ENCODE data around the gene UBE2QL1.

UBE2QL1 gene

DNA sequence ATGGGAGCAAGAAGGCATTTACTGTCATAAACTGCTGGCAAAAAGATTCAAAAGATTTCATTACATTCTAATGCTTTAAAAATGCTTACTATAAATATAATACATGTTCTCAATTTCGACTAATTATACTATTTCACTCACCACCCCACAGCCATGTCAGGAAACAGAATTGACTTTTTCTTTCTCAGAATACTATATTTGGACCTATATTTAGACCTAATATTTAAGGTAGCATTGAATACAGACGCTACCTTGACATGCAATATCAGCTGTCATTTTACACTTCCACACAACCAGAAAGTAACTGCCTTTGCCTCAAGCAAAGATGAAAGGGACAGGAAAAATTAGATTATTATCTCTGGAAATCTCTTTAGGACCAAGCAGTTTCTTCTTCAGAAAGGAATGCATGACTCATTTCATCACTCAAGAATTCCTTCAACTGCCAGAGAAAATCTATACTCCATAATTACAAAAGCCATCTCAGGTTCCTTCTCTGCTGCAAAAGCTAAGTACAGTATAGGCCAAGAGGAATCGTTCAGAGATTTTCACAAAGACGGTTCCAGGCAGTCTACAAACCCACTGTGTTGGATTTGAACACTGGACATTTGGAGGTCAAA lies 11.8 kb upstream of the UBE2QL1 start:
- no peak for DNase-seq (ENCODE audit: extremely low read depth, insufficient read length)
- no peaks in the 10 kb centered on the region for H3K36me3 ChIP-seq (ENCODE audit: control insufficient read depth, insufficient read depth, low read length)
- no peak for TF ChIP-seq CTCF (IDR thresholded peaks at IDR 0.05; ENCODE audit: insufficient read depth, low read length, poor library complexity, severe bottlenecking)
- no peak overlapping the region for H3K4me3 ChIP-seq (replicated peaks; ENCODE audit: low read depth, low read length)
- peaks cover 2% of the 10 kb centered on the region for H3K27me3 ChIP-seq (replicated peaks; ENCODE audit: control insufficient read depth, insufficient read depth, low read length)

GRCh38 chr5:6439588-6440550 lies 8.8 kb upstream of the UBE2QL1 start:
- Histone ChIP-seq H3K4me3 (replicated peaks; ENCODE audit: low read depth, low read length) (no peak overlapping the region), H3K36me3 (ENCODE audit: control insufficient read depth, insufficient read depth, low read length) (no peaks in the 10 kb centered on the region), H3K27me3 (replicated peaks; ENCODE audit: control insufficient read depth, insufficient read depth, low read length) (no peaks in the 10 kb centered on the region; the same call in none of the 2 replicates)
- no peak for DNase-seq (ENCODE audit: extremely low read depth, insufficient read length)
- TF ChIP-seq CTCF (IDR thresholded peaks at IDR 0.05; ENCODE audit: insufficient read depth, low read length, poor library complexity, severe bottlenecking), result no peak

DNA sequence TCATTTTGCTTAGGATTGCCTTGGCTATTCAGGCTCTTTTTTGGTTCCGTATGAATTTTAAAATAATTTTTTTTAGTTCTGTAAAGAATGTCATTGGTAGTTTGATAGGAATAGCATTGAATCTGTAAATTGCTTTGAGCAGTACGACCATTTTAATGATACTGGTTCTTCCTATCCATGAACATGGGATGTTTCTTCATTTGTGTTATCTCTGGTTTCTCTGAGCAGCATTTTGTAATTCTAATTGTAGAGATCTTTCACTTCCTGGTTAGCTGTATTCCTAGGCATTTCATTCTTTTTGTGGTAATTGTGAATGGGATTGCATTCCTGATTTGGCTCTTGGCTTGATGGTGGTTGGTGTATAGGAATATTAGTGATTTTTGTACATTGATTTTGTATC lies 6.3 kb upstream of the UBE2QL1 start:
- no peak for DNase-seq (ENCODE audit: extremely low read depth, insufficient read length)
- no peak overlapping the region for H3K4me3 ChIP-seq (replicated peaks; ENCODE audit: low read depth, low read length)
- no peak for TF ChIP-seq CTCF (IDR thresholded peaks at IDR 0.05; ENCODE audit: insufficient read depth, low read length, poor library complexity, severe bottlenecking)
- no peaks in the 10 kb centered on the region for H3K36me3 ChIP-seq (ENCODE audit: control insufficient read depth, insufficient read depth, low read length)
- no peaks in the 10 kb centered on the region; the same call in 1 of the 2 replicates for H3K27me3 ChIP-seq (replicated peaks; ENCODE audit: control insufficient read depth, insufficient read depth, low read length)

DNA sequence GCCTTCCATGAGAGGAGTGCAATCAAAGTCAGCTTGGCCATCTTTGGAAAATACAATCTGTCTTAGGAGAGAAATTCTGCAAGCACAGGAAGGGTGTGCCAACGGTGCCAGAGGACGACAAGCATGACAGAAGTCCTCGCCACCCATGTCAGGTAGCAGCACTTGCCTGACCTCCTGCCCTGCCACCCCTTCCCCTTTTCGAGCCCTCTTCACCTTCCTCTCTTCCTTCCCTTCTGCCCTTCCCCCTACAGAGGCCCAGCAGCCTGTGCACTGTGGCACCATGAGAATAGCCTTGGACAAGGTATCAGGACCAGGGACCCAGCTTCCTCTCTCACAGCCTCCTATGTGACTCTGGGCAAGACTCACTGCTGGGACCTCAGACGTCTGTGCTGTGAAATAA lies 5.3 kb upstream of the UBE2QL1 start:
- DNase-seq (ENCODE audit: extremely low read depth, insufficient read length), result no peak
- no peak overlapping the region for H3K4me3 ChIP-seq (replicated peaks; ENCODE audit: low read depth, low read length)
- H3K27me3 ChIP-seq (replicated peaks; ENCODE audit: control insufficient read depth, insufficient read depth, low read length), result no peaks in the 10 kb centered on the region; the same call in 1 of the 2 replicates
- no peaks in the 10 kb centered on the region for H3K36me3 ChIP-seq (ENCODE audit: control insufficient read depth, insufficient read depth, low read length)
- TF ChIP-seq CTCF (IDR thresholded peaks at IDR 0.05; ENCODE audit: insufficient read depth, low read length, poor library complexity, severe bottlenecking), result no peak

DNA sequence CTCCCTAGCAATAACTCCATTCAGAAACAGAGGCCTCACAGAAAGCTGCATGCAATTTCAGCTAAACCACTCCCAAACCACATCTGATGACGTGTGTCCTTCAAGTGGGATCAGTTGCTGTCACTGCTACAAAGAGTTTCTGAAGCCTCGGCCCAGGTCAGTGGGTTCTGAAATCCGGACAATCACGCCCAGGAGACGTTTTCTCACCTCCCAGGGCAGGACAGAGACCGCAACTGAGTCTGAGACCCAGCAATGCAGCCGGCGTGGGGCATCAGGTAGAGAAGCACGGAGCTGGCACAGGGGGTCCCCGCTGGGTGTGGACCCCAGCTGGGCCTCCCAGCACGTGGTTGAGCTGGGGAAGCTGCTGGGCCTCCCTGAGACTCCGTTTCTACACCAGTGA lies 2.6 kb upstream of the UBE2QL1 start:
- no peak for DNase-seq (ENCODE audit: extremely low read depth, insufficient read length)
- no peak for TF ChIP-seq CTCF (IDR thresholded peaks at IDR 0.05; ENCODE audit: insufficient read depth, low read length, poor library complexity, severe bottlenecking)
- Histone ChIP-seq H3K4me3 (replicated peaks; ENCODE audit: low read depth, low read length) (no peak overlapping the region), H3K36me3 (ENCODE audit: control insufficient read depth, insufficient read depth, low read length) (no peaks in the 10 kb centered on the region), H3K27me3 (replicated peaks; ENCODE audit: control insufficient read depth, insufficient read depth, low read length) (peaks cover 2% of the 10 kb centered on the region)

Data from GM06990 (cell line).